IMR-90 (cell line): ENCODE measurements around the gene CDK14. TPM values are rescaled to one million over a fixed set of nuclear protein-coding genes. Genes with fewer than 3 reads are reported as not detected.

Experiments used
- ATAC-seq: fragments of 200-7000 bp; cut with Tn5 transposase; 2 replicates; pipeline ENCODE4 v1.9.1; 2020; ENCODE audit warnings: low read depth, mild to moderate bottlenecking, moderate library complexity
- BruUV-seq: library from RNA; stranded (reverse); fragments of 400-500 nt; replicated peaks from 2 replicates; lab custom pipeline; 2021; lab: Mats Ljungman, UMichigan
- CTCF ChIA-PET: fragments of 300-600 bp; formaldehyde crosslinking; extraction: SDS; loops from one replicate; lab custom pipeline; 2021; ENCODE audit warnings: antibody characterized with exemption; lab: Yijun Ruan, JAX
- POLR2A ChIA-PET: fragments of 300-600 bp; sonication (Branson Sonifier 250); formaldehyde crosslinking; loops from one replicate; lab custom pipeline; 2022; ENCODE audit warnings: antibody characterized with exemption; ENCODE audit not compliant: unreplicated experiment; lab: Charles Lee
- DNase-seq: peaks from one replicate; pipeline ENCODE4 v3.0.0; 2013
- H2AFZ ChIP-seq: replicated peaks from 2 replicates; pipeline ENCODE3; 2013; ENCODE audit warnings: low read length, mild to moderate bottlenecking; ENCODE audit not compliant: poor library complexity
- H2AK5ac ChIP-seq: 2 replicates; pipeline ENCODE4 v1.6.1; 2013; ENCODE audit warnings: low read depth, low read length, inconsistent platforms
- H2AK9ac ChIP-seq: replicated peaks from 2 replicates; pipeline ENCODE3; 2013; ENCODE audit warnings: mild to moderate bottlenecking, low read depth, low read length, moderate library complexity; ENCODE audit not compliant: poor library complexity
- H2BK120ac ChIP-seq: 2 replicates; pipeline ENCODE4 v1.6.1; 2013; ENCODE audit warnings: low read depth, low read length, inconsistent platforms
- H2BK15ac ChIP-seq: 3 replicates; pipeline ENCODE4 v1.6.1; 2013; ENCODE audit warnings: low read depth, low read length, inconsistent platforms
- H2BK20ac ChIP-seq: 2 replicates; pipeline ENCODE4 v1.6.1; 2013; ENCODE audit warnings: low read depth, mild to moderate bottlenecking, inconsistent platforms, low read length, moderate library complexity
- H2BK5ac ChIP-seq: 2 replicates; pipeline ENCODE4 v1.6.1; 2013; ENCODE audit warnings: mild to moderate bottlenecking, low read depth, low read length, inconsistent platforms; ENCODE audit not compliant: poor library complexity, severe bottlenecking
- H3K14ac ChIP-seq: replicated peaks from 2 replicates; pipeline ENCODE4 v1.6.1; 2013; ENCODE audit warnings: low read depth, low read length, inconsistent platforms
- H3K18ac ChIP-seq: 2 replicates; pipeline ENCODE4 v1.6.1; 2013; ENCODE audit warnings: low read depth, low read length, control low read depth
- H3K23ac ChIP-seq: 2 replicates; pipeline ENCODE4 v1.6.1; 2013; ENCODE audit warnings: low read depth, low read length, inconsistent platforms
- H3K27ac ChIP-seq: 2 replicates; pipeline ENCODE4 v1.5.1; 2013; ENCODE audit warnings: mild to moderate bottlenecking, control low read depth, low read length; ENCODE audit not compliant: insufficient read depth
- H3K27me3 ChIP-seq: 2 replicates; pipeline ENCODE4 v1.6.1; 2013; ENCODE audit warnings: low read length; ENCODE audit not compliant: control insufficient read depth, insufficient read depth
- H3K36me3 ChIP-seq: 2 replicates; pipeline ENCODE4 v1.6.1; 2013; ENCODE audit warnings: low read length, mixed read lengths; ENCODE audit not compliant: control insufficient read depth, insufficient read depth
- H3K4ac ChIP-seq: 2 replicates; pipeline ENCODE4 v1.6.1; 2013; ENCODE audit warnings: low read depth, low read length, inconsistent platforms
- H3K4me1 ChIP-seq: 2 replicates; pipeline ENCODE4 v1.6.1; 2013; ENCODE audit warnings: low read length, mixed read lengths; ENCODE audit not compliant: control insufficient read depth, insufficient read depth
- H3K4me2 ChIP-seq: 2 replicates; pipeline ENCODE4 v1.6.1; 2013; ENCODE audit warnings: low read depth, mild to moderate bottlenecking, control low read depth, low read length, moderate library complexity
- H3K4me3 ChIP-seq: 2 replicates; pipeline ENCODE4 v1.5.1; 2013; ENCODE audit warnings: low read depth, mild to moderate bottlenecking, control low read depth, low read length, moderate library complexity; ENCODE audit not compliant: insufficient read depth
- H3K56ac ChIP-seq: 2 replicates; pipeline ENCODE4 v1.6.1; 2013; ENCODE audit warnings: low read length, inconsistent platforms; ENCODE audit not compliant: insufficient read depth; ENCODE audit errors: extremely low read depth
- H3K79me1 ChIP-seq, 2 experiments: 2 replicates each; pipeline ENCODE4 v1.6.1; 2013; ENCODE audit warnings: low read length in 2 of 2, inconsistent platforms in 1 of 2, low read depth in 1 of 2
- H3K9ac ChIP-seq: 2 replicates; pipeline ENCODE4 v1.6.1; 2013; ENCODE audit warnings: low read depth, low read length, control low read depth
- H3K9me1 ChIP-seq: 2 replicates; pipeline ENCODE4 v1.6.1; 2013; ENCODE audit warnings: low read length, inconsistent platforms; ENCODE audit not compliant: insufficient read depth
- H3K9me3 ChIP-seq: 2 replicates; pipeline ENCODE4 v1.6.1; 2013; ENCODE audit warnings: low read length; ENCODE audit not compliant: control insufficient read depth, insufficient read depth
- H4K20me1 ChIP-seq: 2 replicates; pipeline ENCODE4 v1.6.1; 2013; ENCODE audit warnings: low read length, inconsistent platforms; ENCODE audit not compliant: insufficient read depth
- H4K5ac ChIP-seq: 2 replicates; pipeline ENCODE4 v1.6.1; 2013; ENCODE audit warnings: mild to moderate bottlenecking, low read depth, low read length, control low read depth
- H4K8ac ChIP-seq, 2 experiments: 2 replicates each; pipeline ENCODE4 v1.6.1; 2013; ENCODE audit warnings: low read depth in 2 of 2, low read length in 2 of 2, control low read depth in 1 of 2, inconsistent platforms in 1 of 2
- H4K91ac ChIP-seq: 2 replicates; pipeline ENCODE4 v1.6.1; 2013; ENCODE audit warnings: low read depth, low read length, inconsistent platforms; ENCODE audit not compliant: insufficient read depth
- CEBPB ChIP-seq: IDR thresholded peaks from 2 replicates; pipeline ENCODE4 v1.6.1; 2012; ENCODE audit warnings: low read depth, low read length, improper control_type of control experiment
- CHD1 ChIP-seq: IDR thresholded peaks from 2 replicates; pipeline ENCODE4 v1.6.1; 2012; ENCODE audit warnings: low read depth, low read length, improper control_type of control experiment
- ELK1 ChIP-seq: fragments of 150-350 bp; IDR thresholded peaks from 2 replicates; pipeline ENCODE4 v1.6.1; 2016; ENCODE audit warnings: low read depth, mild to moderate bottlenecking, low read length, moderate library complexity, borderline replicate concordance
- MAZ ChIP-seq: IDR thresholded peaks from 2 replicates; pipeline ENCODE4 v1.6.1; 2012; ENCODE audit warnings: low read depth, mild to moderate bottlenecking, low read length, improper control_type of control experiment, moderate library complexity, borderline replicate concordance
- MXI1 ChIP-seq: IDR thresholded peaks from 2 replicates; pipeline ENCODE4 v1.6.1; 2012; ENCODE audit warnings: low read depth, mild to moderate bottlenecking, low read length, moderate library complexity, borderline replicate concordance
- RAD21 ChIP-seq: IDR thresholded peaks from 2 replicates; pipeline ENCODE4 v1.6.1; 2012; ENCODE audit warnings: low read length, improper control_type of control experiment
- USF2 ChIP-seq: fragments of 150-350 bp; IDR thresholded peaks from 2 replicates; pipeline ENCODE4 v1.6.1; 2017; ENCODE audit warnings: mild to moderate bottlenecking, antibody characterized with exemption, low read length, low read depth
- WGBS, 2 experiments: methylation state at CpG; one replicate each; pipeline versions ENCODE4 v1.1.5 to v1.1.7; 2013; ENCODE audit warnings: missing lambda C conversion rate in 2 of 2; ENCODE audit not compliant: insufficient read length in 1 of 2; ENCODE audit errors: extremely low coverage in 2 of 2; 5-methylcytosine and 5-hydroxymethylcytosine counted together
- dilution Hi-C: fragments of 300-500 bp; cut with HindIII; formaldehyde crosslinking; loops from one replicate; pipeline ENCODE4 v1.14.3; 2018; ENCODE audit warnings: low sequenced_read_pairs; ENCODE audit not compliant: unreplicated experiment
- in situ Hi-C: fragments of 300-500 bp; cut with MboI; formaldehyde crosslinking; loops from 3 replicates; pipeline ENCODE4 v1.14.3; 2019; ENCODE audit warnings: low sequenced_read_pairs, inconsistent platforms, mixed read lengths
- intact Hi-C: fragments of 100-400 bp; cut with micrococcal nuclease; formaldehyde crosslinking; loops from 2 replicates; pipeline ENCODE4 v1.10.0; 2022
- polyA plus RNA-seq, 3 experiments: library from polyadenylated mRNA; depleted of rRNA; stranded (reverse); fragments of >200 nt; gene quantifications; 2 replicates each; pipeline ENCODE4 v1.2.3, GENCODE V29; 2012; ENCODE audit warnings: low replicate concordance in 1 of 3
- total RNA-seq: library from RNA; depleted of rRNA; stranded (reverse); fragments of >200 nt; gene quantifications from 2 replicates; pipeline ENCODE4 v1.2.3, GENCODE V29; 2012

CDK14 gene
- total and polyA plus RNA-seq, 2 of the 4 experiments (the other 2 are of a cell fraction): 10.1 to 29.6 TPM

- WGBS, 2 experiments: 94% methylated on average over 2 of the region's 3 CpGs; no CpG with 5 or more reads in 1 of the 2 experiments
- Histone ChIP-seq H2AFZ (no peak overlapping the region), H4K20me1 (no peaks in the 10 kb centered on the region), H3K27ac (no peak overlapping the region), H3K18ac (no peak overlapping the region), H3K14ac (no peak overlapping the region), H2AK9ac (no peak overlapping the region), H3K4me3 (no peak overlapping the region), H2BK15ac (no peak overlapping the region), H2BK120ac (no peak overlapping the region), H3K23ac (no peak overlapping the region), H3K56ac (no peak overlapping the region), H4K8ac (no peak overlapping the region), H3K4me2 (no peak overlapping the region), H3K79me1 (peaks cover 18 to 25% of the 10 kb centered on the region in 2 experiments), H2BK5ac (no peak overlapping the region), H3K36me3 (no peaks in the 10 kb centered on the region; the same call in 1 of the 2 replicates), H2AK5ac (no peak overlapping the region), H3K9me1 (peaks cover 5% of the 10 kb centered on the region; the same call in 1 of the 2 replicates), H2BK20ac (no peak overlapping the region), H3K4me1 (peaks cover 9% of the 10 kb centered on the region; the same call in 1 of the 2 replicates), H3K4ac (no peak overlapping the region), H4K91ac (no peak overlapping the region), H4K5ac (no peak overlapping the region), H3K9me3 (no peaks in the 10 kb centered on the region), H3K27me3 (no peaks in the 10 kb centered on the region), H3K9ac (no peak overlapping the region)
- no peak for DNase-seq
- CTCF ChIA-PET: no interaction called here
- peak; percentile 50 for ATAC-seq
- no peak for TF ChIP-seq CHD1
- no peak for TF ChIP-seq MXI1
- no peak for TF ChIP-seq MAZ
- peak; percentile 70 for TF ChIP-seq CEBPB
- TF ChIP-seq ELK1: no peak
- TF ChIP-seq USF2: no peak
- no peak for TF ChIP-seq RAD21
- in situ Hi-C loops (no loop called here), dilution Hi-C loops (no loop called here), intact Hi-C loops (loop anchor here (2.0 kb wide), 1 partner anchor 17 kb away; no protein-coding TSS in a partner anchor)
- BruUV-seq: no TSS peak
- POLR2A ChIA-PET: interaction anchor here (0.6 kb wide), 1 partner anchor 176 kb away, joined by 3 read pairs; no protein-coding TSS in a partner anchor
These were observed 79.9 kb downstream of the CDK14 start for GRCh38 chr7:90675982-90676381.
